Endometrial microvascular endothelial cells (primary cell): ENCODE data around the gene RIMBP2. TPM values are rescaled to one million over a fixed set of nuclear protein-coding genes. Genes with fewer than 3 reads are reported as not detected.

Experiments used
- in situ Hi-C: cut with HindIII; loops from 2 replicates; pipeline ENCODE4 v1.10.0; 2017; ENCODE audit warnings: low sequenced_read_pairs, low pct_unique_long_range_greater_than_20kb; ENCODE audit errors: inconsistent ontology term
- total RNA-seq: library from RNA; depleted of rRNA; stranded (reverse); fragments of >200 nt; gene quantifications from one replicate; pipeline ENCODE4 v1.2.3, GENCODE V29; 2015; ENCODE audit errors: inconsistent ontology term

The RIMBP2 gene
- total RNA-seq, 1 donor from 2014 or later, result not detected

DNA sequence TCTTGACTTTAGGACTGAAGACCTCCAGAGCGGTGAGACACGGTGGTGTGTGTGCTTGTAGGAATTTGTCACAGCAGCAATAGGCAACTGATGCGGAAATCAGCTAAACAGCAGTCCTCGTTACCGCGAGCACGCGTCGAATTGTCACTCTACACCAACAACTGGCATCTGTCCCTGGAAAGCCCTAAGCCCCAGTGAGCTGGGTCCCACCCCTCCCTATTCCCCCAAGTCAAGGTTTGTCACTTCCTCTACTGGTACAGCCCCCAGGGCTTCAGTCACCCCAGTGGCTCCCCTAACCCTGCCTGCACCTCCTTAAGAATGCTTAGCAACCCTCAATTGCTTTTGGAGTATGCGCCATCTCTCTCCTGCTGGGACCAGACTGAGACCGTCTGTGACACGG is 204.8 kb downstream of the RIMBP2 start:
- in situ Hi-C loops, result no loop called here

DNA sequence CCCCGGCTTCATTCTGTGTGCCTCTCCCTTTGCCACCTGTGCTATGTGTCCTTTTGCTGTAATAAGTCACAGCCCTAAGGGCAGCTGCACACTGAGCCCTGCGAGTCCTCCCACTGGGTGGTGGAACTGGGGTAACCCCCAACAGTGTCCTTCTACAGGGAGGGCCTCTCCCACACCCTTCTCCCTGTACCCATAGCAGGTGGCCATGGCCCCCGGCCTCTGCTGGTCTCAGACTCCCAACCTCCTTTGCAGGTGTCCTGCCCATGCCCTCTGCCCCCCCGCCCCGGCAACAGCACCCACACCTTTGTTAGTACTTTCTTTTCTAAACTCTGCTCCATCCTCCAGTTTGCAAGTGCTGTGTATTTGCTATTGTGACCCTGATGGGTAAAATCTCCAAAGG is 206.6 kb downstream of the RIMBP2 start:
- in situ Hi-C loops, result no loop called here

DNA sequence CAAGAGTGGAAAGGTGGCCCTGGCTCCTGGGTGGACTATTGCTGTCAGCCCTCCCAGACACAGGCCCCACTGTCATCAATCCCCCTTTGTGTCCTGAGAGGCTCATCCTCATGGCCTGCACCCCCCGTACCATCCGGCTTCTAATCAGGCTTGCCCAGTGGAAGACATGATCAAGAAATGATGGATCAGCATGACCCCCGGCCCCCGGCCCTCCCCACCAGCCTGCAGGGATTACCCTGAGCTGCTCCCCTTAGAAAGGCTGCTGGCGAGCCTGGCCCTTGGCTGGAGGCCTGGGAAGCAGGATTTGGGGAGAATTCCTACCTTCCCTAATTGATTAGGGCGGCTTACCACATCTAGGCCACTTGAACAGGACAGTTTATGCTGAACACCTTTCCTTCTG is 207.3 kb downstream of the RIMBP2 start:
- in situ Hi-C loops, result no loop called here

DNA sequence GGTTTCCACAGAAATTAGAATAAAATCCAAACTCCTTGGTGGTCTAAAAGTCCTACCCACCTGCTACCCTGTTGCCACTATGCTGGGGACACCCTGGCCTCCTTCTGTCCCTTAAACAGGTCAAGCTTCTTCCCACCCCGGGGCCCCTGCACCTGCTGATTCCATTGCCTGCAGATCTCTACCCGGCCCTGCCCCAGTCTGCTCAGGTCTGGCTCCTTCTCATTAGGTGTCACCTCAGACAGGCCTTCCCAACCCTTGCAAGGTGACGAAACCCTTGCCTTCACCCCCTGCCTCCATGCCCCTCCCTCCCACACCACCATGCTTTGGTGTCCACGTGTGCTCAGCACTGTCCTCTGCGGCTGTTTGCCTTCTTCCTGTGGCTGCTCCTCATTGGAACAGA is 207.8 kb downstream of the RIMBP2 start:
- in situ Hi-C loops, result no loop called here

DNA sequence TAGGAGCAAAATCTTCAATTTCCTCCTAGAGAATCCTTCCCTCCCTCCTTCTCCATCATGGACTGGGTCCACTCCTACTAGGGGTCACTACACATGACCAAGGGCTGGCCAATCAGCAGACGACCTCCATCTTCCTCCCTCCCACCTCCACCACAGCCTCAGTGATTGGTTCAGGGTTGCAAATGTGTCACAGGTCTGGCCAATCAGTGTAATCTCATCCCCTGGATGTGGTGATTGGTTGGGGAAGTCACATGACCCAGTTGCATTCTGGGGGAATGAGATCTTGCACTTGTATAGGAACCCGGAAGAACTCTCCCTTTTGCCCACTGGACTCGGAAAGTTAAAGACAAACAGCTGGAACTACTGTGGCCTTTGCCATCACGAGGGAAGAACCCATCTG is 209.3 kb downstream of the RIMBP2 start:
- in situ Hi-C loops, result no loop called here

DNA sequence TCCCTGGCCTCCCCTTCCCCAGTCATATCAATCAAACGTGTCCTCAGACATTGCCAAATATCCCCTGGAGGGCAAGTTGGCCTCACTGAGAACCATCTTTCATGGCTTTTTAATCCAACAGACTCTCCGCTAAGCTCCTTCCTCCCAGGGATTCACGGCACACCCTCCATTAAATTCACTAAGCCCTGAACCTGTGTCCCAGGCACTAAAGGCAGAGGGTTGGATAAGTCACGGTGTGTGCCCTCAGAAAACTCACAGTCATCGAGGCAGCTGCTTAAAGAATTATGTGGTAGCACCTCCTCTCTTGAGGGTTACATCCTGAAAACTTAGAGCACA is 211.3 kb downstream of the RIMBP2 start:
- in situ Hi-C loops, result no loop called here

DNA sequence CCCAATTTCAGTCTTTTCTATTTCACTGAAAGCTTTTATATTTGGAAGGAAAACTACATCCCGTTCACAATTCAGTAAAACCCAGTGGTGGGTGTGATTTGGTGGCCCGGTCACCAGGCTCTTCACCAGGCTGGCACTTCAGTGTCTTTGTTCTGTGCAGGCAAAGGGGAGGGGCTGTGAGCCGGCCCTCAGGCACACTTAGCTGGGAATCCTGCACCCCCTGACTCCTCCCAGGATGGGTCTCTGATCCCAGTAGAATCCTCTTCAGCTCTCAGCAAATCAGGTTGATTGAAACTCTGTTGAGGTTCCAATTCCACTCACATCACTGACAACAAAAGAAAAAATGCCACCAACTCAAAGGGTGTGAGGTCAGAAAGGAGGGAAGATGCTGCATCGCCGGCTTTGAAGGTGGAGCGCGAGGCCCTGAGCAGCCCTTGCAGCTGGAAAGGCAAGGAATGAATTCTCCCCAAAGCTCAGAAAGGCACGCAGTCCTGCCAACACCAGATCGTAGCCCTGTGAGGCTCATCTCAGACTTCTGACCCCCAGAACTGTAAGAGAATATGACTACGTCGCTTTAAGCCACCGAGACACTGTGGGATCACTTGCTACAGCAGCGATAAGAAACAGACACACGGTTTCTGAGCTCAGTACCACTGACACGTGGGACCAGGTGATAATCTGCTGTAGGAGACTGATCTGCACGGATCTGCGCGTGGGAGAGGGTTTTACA is 211.8 kb downstream of the RIMBP2 start:
- in situ Hi-C loops, result no loop called here

DNA sequence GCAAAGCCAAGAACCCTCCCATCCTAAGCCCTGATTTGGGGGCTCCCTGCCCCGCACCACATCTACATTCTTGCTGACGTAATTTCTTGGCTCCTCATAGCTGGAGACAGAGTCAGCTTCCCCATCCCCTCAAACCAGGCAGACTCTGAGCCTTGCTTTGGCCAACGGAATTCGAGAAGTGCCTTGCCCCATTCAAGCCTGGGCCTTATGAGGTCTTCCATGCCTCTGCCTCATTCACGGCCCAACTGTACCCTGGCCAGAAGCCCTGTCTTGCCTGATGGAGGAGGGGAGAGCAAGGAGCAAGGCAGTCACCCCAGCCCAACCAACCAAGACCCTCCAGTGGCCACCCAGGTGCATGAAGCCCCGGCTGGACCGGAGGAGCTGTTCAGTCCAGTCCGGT is 214.3 kb downstream of the RIMBP2 start:
- in situ Hi-C loops, result no loop called here

DNA sequence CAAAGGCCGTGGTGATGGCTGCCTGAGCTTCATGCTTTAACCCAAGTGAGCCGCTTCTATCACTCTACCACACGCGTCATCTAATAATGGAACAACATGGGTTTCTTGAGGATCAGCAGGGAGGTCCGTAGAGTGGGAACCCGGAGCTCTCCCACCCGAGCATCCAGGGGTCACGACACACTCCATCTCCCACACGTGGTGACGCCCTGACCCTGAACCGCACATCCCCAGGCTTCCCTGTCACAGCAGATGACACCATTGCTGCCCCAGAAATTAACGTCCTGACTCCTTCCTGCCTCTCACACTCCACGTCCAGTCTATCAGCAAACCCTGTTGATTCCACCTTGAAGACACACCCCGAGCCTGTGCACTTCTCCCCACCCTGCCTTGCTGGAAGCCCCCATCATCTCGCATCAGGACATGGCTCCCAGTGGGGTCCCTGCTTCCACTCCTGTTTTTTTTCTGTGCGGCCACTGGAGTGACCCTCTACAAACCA is 215.2 kb downstream of the RIMBP2 start:
- in situ Hi-C loops, result no loop called here

DNA sequence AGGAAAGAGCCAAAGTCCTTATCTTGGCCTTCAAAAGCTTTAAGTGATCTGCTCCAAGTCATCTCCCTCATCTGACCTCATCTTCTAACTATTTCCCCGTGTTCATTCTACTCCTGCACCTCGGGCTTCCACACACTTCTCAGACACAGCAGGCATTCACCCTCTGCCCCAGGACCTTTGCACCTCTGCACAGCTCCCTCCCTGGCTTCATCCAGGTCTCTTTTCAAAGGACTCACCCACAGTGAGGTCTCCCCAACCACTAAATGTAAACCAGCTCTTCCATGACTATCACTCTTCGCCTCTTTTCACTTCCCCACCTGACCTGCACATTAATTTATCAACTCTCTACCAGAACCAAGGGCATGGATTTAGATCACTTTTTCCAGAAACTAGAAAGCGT is 216.6 kb downstream of the RIMBP2 start:
- in situ Hi-C loops, result no loop called here

DNA sequence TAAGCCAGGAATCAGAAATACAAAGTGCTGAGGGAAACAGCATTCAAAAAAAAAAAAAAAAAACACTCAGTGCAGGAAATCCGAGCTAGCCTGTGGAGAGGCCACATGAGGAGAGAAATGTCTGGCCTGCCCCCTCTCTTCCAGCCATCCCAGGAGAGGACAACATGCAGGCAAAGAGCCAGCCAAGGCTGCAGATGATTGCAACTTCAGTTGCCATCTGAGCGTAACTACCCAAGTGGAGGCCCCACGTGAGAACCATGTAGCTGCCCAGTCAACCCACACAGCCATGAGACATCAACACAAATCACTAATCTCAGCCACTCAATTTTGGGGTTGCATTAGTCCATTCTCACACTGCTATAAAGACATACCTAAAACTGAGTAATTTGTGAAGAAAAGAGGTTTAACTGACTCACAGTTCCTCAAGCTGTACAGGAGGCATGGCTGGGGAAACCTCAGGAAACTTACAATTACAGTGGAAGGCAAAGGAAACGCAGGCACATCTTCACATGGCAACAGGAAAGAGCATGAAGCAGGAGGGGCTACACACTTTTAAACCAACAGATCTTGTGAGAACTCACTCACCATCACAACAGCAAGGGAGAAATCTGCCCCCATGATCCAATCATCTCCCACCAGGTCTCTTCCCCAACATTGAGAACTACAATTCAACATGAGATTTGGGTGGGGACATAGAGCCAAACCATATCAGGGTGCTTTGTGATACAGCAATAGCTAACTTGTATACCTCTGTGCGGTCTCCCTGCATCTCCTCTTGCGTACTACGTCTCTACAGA is 217.3 kb downstream of the RIMBP2 start:
- in situ Hi-C loops, result no loop called here

DNA sequence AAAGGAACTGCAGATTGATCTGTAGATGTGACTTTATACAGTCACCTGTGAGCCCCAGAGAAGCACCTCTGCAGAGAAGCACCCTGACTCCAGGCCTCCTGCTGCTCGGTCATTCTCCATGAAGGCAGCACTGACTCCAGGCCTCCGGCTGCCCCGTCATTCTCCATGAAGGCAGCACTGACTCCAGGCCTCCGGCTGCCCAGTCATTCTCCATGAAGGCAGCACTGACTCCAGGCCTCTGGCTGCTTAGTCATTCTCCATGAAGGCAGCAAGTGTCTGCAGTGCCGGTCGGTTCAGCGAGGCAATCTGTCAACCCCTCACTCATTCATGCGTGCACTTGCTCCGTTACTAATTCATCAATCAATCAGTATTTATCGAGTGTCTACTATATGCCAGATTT is 218.1 kb downstream of the RIMBP2 start:
- in situ Hi-C loops, result no loop called here

DNA sequence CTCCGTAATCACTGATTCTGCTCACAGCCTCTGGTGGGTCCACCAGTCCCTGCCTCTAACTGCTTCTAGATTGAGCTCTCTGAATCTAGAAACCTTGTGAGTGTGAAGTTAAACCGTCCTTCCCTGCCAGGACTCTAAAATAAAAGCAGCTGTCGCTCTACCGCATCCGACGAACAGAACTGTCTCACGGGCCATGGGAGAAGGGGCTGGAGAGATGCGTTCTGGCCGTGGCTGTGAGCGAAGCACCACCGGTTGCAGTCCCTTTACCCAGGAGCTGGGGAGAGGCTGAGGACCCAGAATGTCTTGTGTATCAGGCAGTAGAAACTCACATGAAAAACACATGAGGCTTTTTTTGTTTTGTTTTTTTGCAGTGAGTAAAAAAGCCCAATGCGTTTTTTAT is 218.8 kb downstream of the RIMBP2 start:
- in situ Hi-C loops, result no loop called here

DNA sequence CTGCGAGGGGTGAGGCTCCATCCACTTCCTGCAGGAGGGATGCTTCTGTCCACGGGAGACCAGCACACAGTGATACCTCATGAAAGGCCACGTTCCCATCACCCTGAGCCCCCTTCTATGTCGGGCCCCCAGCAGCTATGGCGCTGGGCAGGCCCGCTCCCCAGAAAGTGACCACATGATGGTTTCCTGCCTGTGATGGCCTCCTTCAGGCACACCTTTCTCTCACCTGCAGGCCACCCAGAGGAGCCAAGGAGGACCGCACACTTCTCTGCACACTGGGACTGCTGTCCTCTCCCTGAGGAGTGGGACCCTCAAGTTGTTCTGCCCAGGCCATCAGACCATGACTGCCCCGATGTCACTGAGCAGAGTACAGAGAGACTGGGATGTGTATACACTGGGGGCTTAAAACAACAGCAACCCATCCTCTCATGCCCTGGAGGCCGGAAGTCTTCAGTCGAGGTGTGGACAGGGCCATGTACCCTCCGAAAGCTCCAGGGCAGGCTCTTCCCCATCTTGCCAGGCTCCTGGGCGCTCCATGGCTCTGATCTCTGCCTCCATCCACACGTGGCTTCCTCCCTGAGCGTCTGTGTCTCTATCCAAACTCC is 219.5 kb downstream of the RIMBP2 start:
- in situ Hi-C loops, result no loop called here

DNA sequence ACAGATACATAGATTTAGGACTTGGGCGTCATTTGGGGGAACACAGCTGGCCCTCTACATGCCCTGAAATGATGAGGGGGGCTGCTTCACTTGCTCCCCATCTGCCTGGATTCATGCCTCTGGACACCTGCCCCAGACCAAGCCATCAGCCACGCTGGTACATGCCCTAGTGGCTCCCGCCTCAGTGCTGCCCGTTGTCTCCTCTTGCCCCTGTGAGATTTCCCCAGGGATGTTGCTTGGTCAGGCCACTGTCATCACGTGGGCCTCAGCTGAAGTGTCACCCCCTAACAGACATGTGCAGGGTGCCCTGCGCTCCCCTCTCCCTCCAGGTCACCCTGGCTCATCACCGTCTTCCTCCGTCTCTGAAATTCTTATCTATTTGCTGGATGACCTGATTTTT is 220.9 kb downstream of the RIMBP2 start:
- in situ Hi-C loops, result no loop called here

DNA sequence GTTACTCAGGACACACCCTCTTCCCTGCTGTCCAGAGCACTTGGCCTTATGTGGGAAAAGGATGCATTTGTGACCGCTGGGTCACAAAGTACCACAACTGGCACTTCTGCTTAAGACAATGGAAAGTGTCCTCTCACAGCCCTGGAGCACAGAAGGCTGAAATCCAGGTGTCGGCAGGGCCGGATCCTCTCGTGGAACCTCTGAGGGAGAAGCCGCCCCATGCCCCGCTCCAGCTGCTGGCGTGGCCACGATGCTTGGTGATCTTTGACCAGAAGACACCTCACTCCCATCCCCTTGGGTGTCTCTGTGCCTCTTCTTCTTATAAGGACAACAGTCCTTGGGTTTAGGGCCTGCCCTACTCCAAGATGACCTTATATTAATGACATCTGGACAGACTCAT is 221.4 kb downstream of the RIMBP2 start:
- in situ Hi-C loops, result no loop called here

DNA sequence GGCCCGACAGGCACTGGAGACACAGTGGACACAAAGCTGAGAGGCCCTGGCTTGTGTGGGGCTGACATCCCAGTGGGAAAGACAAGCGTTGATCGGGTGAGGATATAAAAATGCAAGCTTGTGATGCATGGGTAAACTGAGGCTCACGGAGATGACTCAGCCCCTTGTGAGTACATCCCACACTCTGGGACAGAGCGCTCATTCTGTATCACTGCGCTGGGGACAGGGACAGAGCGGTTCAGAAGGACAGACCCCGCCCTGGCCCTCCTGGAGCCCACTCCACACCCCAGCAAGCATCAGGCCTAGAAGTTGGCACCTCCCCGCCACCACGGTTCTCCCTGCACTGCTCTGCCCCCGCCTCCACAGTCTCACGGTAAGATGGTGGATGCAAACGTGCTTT is 222.1 kb downstream of the RIMBP2 start:
- in situ Hi-C loops, result no loop called here

DNA sequence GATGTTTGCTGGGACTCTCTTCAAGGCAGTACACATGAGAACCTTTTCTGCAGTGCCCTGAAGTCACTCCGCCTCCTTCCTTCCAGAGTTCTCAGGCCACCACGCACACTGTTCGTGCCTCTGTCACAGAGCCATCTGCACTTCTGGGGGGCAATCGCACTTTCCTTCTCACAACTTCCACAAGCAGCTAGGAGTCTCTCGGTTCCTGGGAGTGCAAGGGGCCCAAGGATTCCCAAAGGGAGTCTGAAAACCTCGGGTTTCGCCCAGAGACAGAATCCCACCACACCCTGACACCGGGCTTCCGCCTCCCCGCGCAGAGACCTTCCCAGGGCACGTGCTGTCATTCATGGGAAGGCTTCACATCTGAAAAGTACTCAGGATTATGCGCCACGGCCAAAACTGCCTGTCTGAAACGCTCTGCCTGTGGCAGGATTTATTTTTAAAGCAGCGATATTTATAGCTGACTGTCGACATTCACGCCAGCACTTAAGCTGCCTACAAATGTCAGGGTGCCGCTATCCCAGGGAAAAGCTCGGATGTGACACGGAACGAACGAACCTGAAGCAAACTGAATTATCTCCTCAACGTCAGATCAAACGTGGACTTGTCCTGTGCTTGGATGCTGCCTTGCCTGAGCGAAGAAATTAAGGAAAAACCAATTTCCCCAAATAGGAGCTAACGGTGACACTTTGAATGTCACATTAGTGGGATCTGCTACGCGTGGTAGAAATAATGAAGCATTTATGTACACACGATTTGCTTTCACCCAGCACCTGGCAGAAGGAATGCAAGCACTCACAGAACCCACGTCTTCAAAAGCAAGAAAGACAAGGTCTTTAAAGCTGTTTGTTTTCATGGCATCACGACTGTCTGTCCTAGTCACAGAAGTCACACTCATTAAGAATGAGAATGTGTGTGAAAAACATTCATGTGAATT is 224.4 kb downstream of the RIMBP2 start:
- in situ Hi-C loops, result no loop called here

DNA sequence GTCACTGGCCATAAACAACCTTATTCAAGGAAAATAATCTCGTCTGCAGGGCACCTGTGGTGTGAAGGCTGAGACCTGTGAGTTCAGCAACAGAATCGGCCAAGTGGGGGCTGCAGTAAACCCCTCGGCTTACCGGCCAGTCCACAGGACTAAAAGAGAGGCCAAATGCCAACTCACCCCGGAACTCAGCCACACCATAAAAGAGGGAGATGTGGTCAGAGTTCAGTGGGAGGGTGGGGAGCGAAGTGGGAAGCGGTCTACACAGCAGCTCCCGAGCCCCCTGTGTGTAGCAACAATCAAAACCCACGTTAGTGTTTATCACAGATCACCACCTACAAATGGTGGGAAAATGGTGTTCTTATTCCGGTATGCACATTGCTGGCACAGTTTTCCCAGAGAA is 225.4 kb downstream of the RIMBP2 start:
- in situ Hi-C loops, result no loop called here
